HS-27A (cell line): Measurements from ENCODE around the gene GRM1.
A peak's percentile ranks its signal among the peaks of the same experiment; 100 is the strongest.
"Not testable (repeated sequence)": the region's sequence is repeated elsewhere in the genome, so short reads cannot be mapped to it uniquely, and the experiment has no call there.

Experiments used
- DNase-seq: peaks from one replicate; pipeline ENCODE4 v3.0.0-alpha.2; 2012; ENCODE audit warnings: low read depth, missing footprints

The GRM1 gene

DNA sequence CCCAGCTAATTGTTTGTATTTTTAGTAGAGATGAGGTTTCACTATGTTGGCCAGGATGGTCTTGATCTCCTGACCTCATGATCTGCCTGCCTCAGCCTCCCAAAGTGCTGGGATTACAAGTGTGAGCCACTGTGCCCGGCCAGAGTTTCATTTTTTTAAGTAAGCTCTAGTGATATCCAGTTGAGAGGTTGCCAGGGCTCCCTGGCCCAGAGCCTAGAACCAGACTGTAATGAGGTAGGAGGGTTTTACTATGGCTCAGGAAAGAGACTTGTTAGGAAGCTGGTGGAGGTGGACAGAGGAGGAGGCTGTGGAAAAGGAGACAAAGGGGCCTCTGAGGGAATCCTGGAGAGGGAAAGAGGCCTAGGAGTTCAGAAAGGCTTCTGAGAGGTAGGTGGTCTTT lies 242.3 kb downstream of the GRM1 start:
- DNase-seq, result not testable (repeated sequence)

DNA sequence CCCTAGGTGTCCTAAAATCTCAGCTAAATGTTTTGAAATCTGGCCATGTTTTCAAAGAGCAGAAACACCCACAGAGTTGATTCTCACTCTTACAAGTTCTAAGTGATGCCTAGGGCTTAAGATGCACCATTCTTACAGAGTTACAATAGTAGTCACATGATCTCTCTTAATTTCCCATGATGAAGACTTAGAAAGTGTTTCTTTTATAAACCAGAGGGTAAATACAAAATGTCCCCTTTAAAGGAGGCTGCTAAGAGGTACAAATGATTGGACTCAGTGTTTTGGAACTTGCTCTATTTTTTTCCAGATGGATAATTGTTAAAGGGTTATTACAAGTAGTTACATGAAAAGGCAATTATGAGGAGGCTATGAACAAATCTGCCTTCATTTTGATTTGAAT lies 244.6 kb downstream of the GRM1 start:
- no peak for DNase-seq

DNA sequence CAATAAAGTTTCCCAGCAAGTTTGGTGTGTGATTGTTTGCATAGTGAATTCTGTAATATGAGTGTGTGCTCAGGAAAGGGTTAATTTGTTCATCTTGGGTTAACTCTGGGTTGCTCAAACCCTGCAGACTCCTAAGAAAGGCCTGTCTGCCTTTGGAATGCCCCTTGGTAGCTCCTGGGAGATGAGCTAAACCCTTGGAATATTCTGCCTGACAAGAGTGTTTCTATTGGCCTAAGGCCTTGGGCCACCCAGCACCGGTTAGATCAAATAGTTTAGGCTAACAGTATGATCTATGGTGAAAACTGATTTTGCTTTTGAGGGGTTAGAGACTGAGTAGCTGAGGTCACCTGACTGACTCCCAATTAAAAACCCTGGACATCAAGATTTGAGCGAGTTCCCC lies 248.3 kb downstream of the GRM1 start:
- no peak for DNase-seq

DNA sequence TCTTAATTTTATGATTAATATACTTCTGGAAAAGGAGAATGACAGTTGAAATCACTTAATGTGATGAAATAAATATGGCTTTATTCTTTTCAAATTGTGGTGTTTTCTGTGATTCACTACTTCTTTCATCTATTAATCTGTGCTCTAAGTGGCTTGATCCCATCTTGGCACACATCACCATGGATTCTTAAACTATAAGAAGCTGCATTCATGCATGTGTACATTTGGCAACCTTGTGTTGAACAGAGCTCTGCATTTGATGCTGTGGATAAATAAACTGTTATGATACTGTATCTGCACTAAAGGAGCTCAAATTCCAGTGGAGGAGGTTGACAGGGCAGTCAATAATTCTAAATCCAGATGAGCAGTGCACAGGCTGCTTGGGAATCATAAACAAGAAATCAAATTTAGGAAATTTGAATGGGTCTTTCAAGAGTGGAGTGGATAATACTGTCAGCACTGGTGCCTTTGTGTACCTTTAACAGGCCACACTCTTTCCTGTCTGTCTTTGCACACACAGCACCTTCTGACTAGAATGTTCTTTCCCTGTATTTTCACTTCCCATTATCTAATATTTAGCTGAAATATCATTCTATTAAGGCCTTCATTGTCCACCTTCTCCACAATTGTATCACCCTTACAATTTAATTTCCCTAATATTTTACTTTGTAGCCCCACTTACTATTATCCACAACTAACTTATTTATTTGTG lies 252.9 kb downstream of the GRM1 start:
- DNase-seq, result no peak

DNA sequence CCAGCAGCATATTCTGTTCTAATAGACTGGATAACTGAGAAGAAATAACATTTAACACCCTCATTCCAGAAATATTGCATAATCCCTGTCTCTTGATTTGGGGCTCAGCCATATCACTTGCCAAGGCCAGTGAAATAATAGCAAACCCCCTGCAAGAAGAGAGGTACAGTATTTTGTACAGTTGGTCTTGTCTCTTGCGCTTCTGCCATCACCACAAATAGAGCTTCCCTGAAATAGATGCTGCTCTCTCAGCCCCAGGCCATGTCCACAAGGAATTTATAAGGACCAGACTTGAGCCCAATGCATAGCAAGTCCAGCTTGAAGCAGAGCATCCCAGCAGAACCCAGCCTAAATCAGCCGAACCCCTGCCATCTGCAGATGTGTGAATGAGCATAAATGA lies 254.0 kb downstream of the GRM1 start:
- DNase-seq, result no peak

DNA sequence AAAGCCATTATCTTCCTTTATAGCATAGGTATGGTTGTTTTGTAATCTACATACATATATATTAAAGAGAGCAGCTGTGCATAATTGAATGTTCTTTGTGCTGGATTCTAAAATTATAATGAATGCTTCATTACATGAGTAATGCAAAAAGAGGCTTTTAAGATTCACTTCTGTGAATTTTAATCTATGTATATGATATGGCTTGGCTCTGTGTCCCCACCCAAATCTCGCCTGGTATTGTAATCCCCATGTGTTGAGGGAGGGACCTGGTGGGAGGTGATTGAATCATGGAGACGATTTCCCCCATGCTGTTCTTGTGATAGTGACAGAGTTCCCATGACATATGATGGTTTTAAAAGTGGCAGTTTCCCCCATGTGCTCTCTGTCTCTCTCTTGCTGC lies 255.4 kb downstream of the GRM1 start:
- DNase-seq, result no peak

DNA sequence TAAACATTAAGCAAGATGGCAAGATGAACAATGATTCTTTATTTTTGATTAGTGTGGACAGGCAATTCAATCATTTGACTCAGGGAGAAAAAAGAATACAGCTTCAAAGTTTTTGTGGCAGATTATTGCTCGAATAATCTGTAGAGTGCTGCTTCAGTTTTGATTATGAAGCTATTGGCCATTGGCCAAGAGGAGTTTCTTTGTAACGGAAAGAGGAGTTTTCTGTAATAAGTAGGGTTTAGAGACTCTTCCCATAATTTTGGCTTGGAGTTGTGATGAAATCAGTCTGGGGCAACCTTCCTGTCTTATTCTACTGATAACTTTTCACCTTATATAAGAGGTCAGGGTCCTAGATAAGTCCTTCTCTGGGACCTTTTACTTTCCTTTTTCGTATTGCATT lies 258.1 kb downstream of the GRM1 start:
- no peak for DNase-seq

DNA sequence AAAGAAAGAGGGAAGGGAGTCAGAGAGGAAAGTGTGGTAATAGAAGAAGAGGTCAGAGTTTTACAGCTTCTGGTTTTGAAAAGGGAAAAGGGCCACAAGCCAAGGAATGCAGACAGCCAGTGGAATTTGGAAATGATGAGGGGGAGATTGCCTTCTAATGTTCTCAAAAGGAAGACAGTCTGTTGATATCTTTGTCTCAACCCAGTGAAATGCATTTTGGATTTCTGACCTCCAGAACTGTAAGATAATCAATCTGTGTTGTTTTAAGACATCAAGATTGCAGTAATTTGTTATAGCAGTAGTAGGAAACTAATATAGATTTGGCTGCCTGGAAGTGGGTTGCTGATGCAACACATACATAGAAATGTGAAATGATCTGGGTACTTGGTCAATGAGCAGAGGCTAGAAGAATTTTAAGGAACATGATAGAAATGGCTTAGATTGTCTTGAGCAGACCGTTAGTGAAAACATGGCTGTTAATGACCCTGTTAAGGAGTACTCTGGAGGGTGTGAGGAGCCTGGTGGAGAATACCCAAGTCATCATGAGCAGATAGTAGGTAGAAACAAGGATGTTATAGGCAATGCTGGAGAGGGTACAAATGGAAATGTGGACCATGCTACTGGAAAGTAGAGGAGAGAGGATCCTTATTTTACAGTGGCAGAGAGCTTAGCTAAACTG lies 259.0 kb downstream of the GRM1 start:
- DNase-seq, result no peak

DNA sequence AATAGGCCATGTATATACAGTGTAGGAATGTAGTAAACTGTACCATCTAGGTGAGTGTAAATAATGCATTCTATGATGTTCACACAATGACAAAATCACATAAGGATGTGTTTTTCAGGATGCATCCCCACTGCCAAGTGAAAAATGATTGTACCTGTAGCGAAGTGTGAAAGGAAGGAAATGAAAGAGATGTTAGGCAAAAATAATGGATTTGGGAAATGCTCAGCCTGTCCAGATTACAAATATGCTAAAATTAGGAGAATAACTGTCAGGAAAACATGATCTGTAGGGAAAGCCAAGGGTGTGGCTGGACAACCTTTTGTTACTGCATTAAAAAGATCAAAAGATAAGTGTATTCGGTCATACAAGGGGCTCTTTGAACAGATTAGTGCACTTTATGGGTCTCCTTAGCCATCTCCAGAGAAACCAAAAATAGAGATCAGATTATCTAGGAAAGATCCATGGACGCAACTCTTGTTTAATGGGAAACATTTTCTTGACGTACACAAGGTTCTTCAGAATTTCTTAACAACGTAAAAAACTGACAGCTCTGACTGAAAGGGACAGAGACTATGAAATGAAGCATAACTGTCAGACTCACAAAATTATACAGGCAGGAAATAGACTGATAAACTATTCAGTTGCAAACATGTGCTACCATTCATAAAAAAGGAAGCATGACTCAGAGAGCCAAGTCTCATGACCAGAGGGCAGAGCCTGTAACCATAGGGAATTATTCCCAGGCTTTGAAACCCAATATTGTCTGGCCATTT lies 261.1 kb downstream of the GRM1 start:
- peak; percentile 5 for DNase-seq

DNA sequence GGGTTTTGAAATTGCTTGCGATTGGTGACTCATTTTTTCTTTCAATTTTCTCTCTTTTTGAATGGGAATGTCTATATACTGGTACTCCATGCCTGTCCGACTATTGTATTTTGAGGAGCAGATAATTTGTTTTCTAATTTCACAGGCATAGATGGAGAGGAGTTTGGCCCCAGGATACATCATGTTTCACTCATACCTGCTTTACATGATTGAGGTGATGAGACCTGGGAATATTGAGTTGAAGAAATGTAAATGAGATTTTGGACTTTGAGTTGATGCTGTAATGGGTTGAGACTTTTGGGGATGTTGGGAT lies 261.7 kb downstream of the GRM1 start:
- DNase-seq, result no peak

DNA sequence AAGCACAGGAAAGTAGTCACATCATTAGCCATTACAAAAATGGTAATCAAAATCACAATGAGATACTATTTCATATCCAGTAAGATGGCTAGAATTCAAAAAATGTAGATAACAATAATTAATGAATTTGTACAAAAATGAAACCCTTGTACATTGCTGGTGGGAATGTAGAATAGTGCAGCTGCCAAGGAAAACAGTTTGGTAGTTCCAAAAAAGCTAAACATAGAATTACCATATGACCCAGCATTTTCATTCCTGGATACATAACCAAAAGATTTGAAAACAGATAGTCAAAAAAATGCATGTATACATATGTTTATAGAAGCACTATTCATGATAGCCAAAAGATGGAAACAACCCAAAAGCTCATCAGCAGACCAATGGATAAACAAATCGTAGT lies 263.6 kb downstream of the GRM1 start:
- no peak for DNase-seq

DNA sequence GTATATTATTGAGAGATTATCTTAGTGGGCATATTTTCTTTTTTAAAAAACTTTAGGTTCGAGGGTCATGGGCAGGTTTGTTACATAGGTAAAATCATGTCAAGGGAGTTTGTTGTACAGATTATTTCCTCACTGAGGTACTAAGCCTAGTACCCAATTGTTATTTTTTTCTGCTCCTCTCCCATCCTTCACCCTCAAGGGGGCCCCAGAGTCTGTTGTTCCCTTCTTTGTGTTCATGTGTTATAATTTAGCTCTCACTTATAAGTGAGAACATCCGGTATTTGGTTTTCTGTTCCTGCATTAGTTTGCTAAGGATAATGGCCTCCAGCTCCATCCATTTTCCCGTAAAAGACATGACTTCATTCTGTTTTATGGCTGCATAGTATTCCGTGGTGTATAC lies 266.8 kb downstream of the GRM1 start:
- no peak for DNase-seq

DNA sequence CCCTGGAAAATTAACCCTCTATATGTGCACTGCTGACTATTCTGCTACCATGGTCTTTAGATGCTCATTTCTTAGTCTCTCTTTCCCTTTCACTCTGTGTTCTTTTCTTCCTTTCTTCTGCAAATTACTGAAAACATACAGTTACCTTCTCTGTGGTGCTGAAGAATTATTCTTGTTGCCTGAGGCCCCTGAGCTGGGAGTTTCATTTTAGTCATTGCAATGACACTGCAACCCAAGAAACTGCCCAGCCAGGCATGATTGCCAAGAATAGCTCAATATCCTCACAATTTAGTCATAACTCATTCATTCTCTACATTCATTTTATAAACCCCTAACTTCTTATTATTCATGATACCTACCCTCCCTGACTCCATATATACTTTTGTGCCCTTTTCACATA lies 269.0 kb downstream of the GRM1 start:
- DNase-seq, result no peak

DNA sequence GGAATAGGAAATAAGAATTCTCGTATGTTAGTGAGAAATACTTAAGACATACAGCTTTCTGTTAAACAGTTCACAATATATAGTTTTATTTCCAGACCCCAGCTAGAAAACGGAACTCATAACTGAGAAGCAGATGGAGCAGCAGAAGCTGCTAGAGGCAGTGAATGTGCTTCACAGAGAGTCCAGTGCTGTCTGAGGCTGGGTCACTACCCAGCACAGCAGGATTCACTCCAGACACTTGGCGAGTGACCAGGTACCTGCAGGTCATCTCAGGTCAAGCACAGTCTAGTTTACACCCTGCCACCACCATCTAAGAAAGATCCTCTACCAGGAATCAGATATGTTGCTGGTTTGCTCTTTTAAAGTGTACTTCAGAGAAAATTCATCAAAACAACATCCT lies 271.7 kb downstream of the GRM1 start:
- no peak for DNase-seq

DNA sequence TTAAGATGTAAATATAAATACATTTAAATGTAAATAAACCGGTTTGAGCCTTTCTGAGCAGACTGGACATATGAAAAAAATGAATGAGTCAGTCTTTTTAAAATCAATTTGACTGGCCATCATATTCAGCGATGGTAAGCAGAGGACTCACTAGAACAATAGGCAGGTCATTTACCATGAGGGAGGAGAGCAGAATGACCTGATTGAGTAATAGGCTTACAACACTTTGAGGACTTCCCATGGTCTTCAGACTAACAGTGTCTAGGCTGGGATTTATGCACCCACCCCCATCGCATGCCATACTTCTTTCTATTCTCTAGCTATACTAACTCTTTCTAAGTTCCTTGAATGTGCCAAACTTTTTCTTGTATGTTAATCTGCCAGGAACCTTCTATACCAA lies 272.9 kb downstream of the GRM1 start:
- DNase-seq, result no peak

DNA sequence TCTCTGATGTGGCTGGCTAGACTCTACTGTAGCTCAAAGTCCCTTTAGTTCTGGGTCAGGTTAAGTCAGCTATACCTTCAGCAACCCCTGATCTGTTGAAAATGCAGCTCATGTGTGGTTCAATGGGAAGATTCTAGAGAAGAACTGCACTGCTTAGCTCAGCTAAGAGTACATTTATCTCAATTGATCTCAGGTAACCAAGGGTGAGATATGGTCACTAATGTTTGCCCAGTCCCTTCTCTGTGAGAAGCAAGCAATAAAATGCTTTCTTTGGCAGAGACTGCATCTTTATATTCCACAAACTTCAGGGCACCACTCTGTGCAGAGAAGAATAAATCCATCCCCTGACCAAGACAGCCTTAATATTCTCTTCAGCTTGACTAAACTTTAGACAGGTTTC lies 274.1 kb downstream of the GRM1 start:
- DNase-seq, result no peak

DNA sequence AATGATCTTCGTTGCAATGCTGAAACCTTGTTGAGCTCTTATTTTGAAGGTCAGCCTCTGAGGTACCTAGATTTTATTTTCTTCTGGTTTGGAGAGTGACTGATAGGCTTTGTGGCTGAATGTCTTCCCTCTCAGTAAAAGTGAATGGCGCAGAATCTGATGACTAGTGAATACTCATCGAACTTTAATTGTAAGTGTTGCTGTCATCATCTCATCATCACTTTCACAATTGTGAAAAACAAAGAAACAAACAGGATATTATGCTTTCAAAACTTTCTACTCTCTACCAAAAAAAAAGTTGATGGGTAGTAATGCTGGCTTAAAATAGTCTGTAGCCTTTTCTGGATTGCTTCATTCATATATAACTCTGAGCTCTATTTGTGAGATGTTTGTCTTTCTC lies 275.3 kb downstream of the GRM1 start:
- DNase-seq, result no peak

DNA sequence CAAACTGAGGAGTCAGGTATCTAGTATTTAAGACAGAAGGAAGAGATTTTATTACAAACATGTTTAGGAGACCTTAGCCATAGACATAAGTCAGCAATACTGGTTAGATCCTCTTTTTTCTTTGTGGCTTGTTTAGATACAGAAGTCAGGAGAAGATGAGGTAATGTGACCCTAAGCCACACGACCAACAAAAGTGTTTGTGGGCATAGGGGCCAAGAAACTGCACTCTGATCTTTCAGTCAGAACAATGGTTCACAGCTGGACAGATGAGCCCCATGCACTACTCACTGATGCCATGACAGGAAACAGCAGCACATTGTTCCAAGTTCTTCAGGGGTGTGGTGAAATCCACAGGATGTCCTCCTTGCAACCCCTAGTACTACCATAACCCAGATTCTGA lies 276.2 kb downstream of the GRM1 start:
- no peak for DNase-seq

DNA sequence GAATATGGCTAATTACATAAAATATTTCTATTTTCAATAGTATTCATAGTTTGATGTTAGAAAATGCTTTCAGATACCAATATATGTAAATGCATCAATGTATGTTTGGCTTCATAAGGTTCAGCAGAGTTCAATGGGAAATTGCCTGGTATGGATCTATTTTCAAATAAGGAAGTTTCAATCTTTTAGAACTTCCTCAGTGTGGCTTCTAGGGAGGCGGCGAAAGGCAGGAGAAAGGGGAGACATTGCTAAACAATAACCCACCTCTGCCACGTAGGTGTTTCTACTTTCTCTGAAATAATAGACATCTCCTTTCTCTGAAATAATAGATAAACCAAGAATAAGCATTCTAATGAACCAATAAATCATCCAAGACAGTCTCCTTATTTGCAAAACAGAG lies 277.1 kb downstream of the GRM1 start:
- DNase-seq, result no peak

DNA sequence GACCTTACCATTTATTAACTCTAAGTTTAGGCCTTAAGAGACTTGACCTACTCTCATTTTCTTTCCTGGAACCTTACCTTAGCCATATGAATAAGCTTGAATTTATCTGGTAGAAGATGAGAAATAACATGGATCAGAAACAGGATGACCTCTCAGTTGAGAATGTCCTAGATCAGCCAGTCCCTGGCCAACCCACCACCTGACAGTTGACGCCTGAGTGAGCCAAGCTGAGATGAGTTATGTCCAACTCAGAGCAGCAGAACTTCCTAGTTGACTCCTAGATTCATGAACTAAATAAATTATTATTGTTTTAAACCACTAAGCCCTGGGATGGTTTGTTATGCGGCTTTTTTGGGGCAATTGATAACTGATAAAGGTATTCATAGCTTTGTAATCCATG lies 281.8 kb downstream of the GRM1 start:
- no peak for DNase-seq

DNA sequence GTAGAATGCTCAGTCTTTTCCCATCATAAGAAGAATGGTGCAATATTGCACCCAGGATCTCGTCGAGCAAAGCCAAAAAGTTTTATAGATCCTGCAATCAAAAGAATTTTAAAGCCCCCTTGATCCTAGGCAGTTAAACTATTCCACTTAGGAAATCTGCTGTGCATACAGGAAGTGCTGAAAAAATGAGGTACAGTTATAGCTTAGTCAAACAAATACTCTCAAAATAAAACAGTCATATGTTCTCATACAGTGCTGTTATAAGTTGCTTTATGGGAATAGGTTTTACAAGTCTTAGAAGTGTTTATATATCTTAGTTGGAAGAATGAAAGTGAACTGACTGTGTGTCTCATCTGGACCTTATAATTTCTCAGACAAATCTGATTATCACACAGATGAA lies 282.2 kb downstream of the GRM1 start:
- no peak for DNase-seq

DNA sequence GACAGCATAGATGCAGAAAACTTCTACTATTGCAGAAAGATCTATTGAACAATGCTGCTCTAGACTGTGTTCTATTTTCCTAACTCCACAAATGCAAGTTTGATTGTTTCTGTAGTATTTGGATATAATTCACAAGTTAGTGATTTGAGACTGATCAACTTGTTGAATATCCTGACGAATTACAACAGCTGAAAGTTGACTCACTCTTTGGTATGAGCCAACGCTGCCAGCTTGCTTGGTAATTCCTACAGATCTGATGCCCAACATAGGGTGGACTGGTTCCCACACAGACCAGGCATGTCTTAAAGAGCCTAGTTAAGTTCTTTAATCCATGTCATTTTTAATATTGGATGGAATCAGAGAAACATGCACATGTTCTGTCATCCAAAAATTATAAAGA lies 283.7 kb downstream of the GRM1 start:
- DNase-seq, result no peak

DNA sequence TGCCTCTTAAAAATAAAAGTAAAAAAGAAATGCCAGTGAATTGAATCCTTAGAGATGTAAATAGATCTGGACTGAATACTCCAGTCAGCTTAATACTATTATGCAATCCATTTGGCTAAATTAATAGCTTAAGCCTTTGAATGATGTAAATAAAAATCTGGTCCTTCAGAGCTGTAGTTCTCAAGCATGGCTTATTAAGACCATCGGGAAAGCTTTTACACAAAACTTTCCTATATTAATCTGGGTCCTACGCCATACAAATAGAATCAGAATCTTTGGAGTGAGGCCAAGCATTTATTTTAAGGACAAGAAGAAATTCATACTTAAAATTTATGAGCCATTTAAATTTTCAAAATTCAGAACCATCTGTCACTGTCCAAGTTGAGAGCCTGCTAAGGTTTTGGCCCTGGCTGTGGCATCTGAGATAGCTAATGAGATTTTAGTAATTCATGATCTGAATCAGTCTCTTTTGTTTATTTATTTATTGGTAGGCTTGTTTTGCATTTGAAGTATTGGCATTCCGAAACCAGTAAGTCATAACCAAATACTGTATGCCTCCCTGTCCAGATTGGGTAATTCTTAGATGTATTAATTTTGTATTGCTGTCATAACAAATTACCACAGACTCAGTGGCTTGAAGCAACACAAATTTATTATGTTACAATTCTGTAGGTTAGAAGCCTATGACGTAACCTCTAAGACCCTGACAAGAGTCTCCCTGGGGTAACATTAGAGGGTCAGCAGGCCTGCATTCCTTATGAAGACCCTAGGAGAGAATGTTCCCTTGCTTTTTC lies 286.7 kb downstream of the GRM1 start:
- no peak for DNase-seq
